ENCODE results near the gene CLCN1. TPM values are rescaled to one million over a fixed set of nuclear protein-coding genes. Genes with fewer than 3 reads are reported as not detected.

The CLCN1 gene
- total and polyA plus RNA-seq, 2 of the 4 experiments (the other 2 are of a cell fraction) = not detected

DNA sequence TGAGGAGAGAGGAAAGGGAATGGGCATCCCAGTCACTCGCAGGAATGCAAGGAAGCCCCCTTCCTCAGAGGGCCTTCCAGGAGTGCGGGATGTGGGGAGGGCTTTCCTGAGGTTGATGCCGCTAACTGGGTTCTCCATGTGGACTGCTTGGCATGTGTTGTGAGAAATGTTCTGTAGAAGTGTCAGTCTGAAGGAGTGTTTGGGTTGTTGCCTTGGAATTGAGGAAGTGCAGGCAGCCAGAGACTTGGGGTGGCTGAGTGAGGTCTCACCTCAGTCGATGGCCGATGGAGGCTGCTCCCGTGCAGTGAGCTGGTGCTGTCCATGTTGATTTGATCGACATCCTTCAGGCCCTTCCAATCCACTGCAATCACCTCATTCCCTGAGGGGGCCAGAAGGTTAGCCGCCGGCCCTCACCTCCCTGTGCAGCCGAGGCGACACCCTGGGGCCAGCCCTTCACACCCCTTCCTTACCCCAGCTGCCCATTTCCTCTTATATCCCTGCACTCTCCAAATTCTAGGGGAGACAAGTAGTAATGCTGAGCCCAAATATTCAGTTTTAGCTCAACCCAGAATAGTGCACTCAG lies 44.0 kb downstream of the CLCN1 start:
- Histone ChIP-seq H2AK9ac (replicated peaks; ENCODE audit: low read depth, low read length, poor library complexity) (peak overlapping the region; percentile 74), H2BK5ac (ENCODE audit: low read depth, low read length, poor library complexity, severe bottlenecking) (no peak overlapping the region), H2AFZ (replicated peaks; ENCODE audit: low read length, poor library complexity) (no peak overlapping the region), H3K9me3 (ENCODE audit: control insufficient read depth, insufficient read depth, low read length) (no peaks in the 10 kb centered on the region), H2AK5ac (ENCODE audit: low read depth, low read length) (no peak overlapping the region), H3K36me3 (ENCODE audit: control insufficient read depth, insufficient read depth, low read length) (peaks cover 2% of the 10 kb centered on the region; the same call in 1 of the 2 replicates), H2BK15ac (ENCODE audit: low read depth, low read length) (no peak overlapping the region), H3K4me1 (ENCODE audit: control insufficient read depth, insufficient read depth, low read length) (no peaks in the 10 kb centered on the region), H2BK20ac (ENCODE audit: low read depth, low read length) (no peak overlapping the region), H2BK120ac (ENCODE audit: low read depth, low read length) (no peak overlapping the region), H3K4me3 (ENCODE audit: insufficient read depth, low read depth, low read length) (no peak overlapping the region), H3K23ac (ENCODE audit: low read depth, low read length) (no peak overlapping the region), H3K27ac (ENCODE audit: insufficient read depth, low read length) (no peak overlapping the region), H3K4me2 (ENCODE audit: low read depth, low read length) (no peak overlapping the region), H3K14ac (replicated peaks; ENCODE audit: low read depth, low read length) (no peak overlapping the region), H4K8ac (ENCODE audit: low read depth in 2 of 2, low read length in 2 of 2) (no peak overlapping the region), H4K5ac (ENCODE audit: low read depth, low read length) (no peak overlapping the region), H3K4ac (ENCODE audit: low read depth, low read length) (no peak overlapping the region), H4K91ac (ENCODE audit: insufficient read depth, low read depth, low read length) (no peak overlapping the region), H3K56ac (ENCODE audit: extremely low read depth, insufficient read depth, low read length) (no peak overlapping the region), H4K20me1 (ENCODE audit: insufficient read depth, low read length) (no peaks in the 10 kb centered on the region), H3K9me1 (ENCODE audit: insufficient read depth, low read length) (no peaks in the 10 kb centered on the region), H3K18ac (ENCODE audit: low read depth, low read length) (no peak overlapping the region), H3K27me3 (ENCODE audit: control insufficient read depth, insufficient read depth, low read length) (peaks cover 32% of the 10 kb centered on the region), H3K9ac (ENCODE audit: low read depth, low read length) (no peak overlapping the region), H3K79me1 (ENCODE audit: low read depth in 1 of 2, low read length in 2 of 2) (no peaks in the 10 kb centered on the region)
- in situ Hi-C loops (cut with MboI; ENCODE audit: low sequenced_read_pairs) = no loop called here
- ChIA-PET POLR2A (ENCODE audit: unreplicated experiment) (no interaction called here), CTCF (interaction anchor here (0.8 to 1.1 kb wide), 2 partner anchors 12 to 20 kb away, joined by 4 to 7 read pairs; no protein-coding TSS in a partner anchor)
- dilution Hi-C loops (cut with HindIII; ENCODE audit: low sequenced_read_pairs, unreplicated experiment) = no loop called here
- DNase-seq (no peak), ATAC-seq (ENCODE audit: low read depth) (no peak)
- no TSS peak for BruUV-seq (replicated peaks)
- intact Hi-C loops (cut with micrococcal nuclease) = no loop called here
- TF ChIP-seq, protein P1, sequence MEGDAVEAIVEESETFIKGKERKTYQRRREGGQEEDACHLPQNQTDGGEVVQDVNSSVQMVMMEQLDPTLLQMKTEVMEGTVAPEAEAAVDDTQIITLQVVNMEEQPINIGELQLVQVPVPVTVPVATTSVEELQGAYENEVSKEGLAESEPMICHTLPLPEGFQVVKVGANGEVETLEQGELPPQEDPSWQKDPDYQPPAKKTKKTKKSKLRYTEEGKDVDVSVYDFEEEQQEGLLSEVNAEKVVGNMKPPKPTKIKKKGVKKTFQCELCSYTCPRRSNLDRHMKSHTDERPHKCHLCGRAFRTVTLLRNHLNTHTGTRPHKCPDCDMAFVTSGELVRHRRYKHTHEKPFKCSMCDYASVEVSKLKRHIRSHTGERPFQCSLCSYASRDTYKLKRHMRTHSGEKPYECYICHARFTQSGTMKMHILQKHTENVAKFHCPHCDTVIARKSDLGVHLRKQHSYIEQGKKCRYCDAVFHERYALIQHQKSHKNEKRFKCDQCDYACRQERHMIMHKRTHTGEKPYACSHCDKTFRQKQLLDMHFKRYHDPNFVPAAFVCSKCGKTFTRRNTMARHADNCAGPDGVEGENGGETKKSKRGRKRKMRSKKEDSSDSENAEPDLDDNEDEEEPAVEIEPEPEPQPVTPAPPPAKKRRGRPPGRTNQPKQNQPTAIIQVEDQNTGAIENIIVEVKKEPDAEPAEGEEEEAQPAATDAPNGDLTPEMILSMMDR (conservative IDR thresholded peaks at IDR 0.05; ENCODE audit: low read depth, low read length) = no peak
- TF ChIP-seq, protein P2, sequence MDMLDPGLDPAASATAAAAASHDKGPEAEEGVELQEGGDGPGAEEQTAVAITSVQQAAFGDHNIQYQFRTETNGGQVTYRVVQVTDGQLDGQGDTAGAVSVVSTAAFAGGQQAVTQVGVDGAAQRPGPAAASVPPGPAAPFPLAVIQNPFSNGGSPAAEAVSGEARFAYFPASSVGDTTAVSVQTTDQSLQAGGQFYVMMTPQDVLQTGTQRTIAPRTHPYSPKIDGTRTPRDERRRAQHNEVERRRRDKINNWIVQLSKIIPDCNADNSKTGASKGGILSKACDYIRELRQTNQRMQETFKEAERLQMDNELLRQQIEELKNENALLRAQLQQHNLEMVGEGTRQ (IDR thresholded peaks at IDR 0.05; ENCODE audit: low read depth, low read length) = no peak
- TF ChIP-seq FOS (IDR thresholded peaks at IDR 0.05; ENCODE audit: low read depth, low read length) (no peak), MAZ (IDR thresholded peaks at IDR 0.05; ENCODE audit: borderline replicate concordance, low read depth, low read length) (no peak)
- 62% methylated on average over 11 of the region's 11 CpGs; no CpG with 5 or more reads in 1 of the 2 experiments for whole genome bisulfite sequencing, 2 experiments (ENCODE audit: extremely low coverage in 2 of 2, insufficient read length in 1 of 2)

All from IMR-90 (cell line).